ENCODE measurements around the gene SCAPER. TPM values are rescaled to one million over a fixed set of nuclear protein-coding genes. Genes with fewer than 3 reads are reported as not detected.
"Not testable (repeated sequence)": the region's sequence is repeated elsewhere in the genome, so short reads cannot be mapped to it uniquely, and the experiment has no call there.

Gene SCAPER
- polyA plus RNA-seq, 1 experiment: 5.4 TPM

GRCh38 chr15:76898102-76898501 is 7.0 kb downstream of the SCAPER start:
- CTCF ChIA-PET: no interaction called here

DNA sequence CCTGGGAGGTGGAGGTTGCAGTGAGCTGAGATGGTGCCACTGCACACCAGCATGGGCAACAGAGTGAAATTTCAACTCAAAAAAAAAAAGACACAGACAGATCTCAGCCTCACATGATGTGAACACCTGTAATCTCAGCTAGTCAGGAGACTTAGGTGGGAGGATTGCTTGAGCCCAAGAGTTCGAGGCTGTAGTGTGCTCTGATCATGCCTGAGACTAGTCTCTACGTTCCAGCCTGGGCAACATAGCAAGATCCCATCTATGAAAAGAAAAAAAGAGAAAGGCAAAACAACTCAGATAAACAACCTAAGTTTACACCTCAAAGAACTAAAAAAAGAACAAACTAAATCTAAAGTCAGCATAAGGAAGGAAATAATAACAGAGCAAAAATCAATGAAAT is 11.0 kb downstream of the SCAPER start:
- no peak overlapping the region for H3K4me3 ChIP-seq (ENCODE audit: low read depth, low read length)
- no peak for DNase-seq (ENCODE audit: low read depth, low spot score)
- no peak overlapping the region for H3K27ac ChIP-seq (ENCODE audit: low read depth, low read length)
- CTCF ChIA-PET: no interaction called here
- H3K27me3 ChIP-seq (ENCODE audit: control insufficient read depth, insufficient read depth, low read length): no peaks in the 10 kb centered on the region
- no peak for TF ChIP-seq CTCF (IDR thresholded peaks at IDR 0.05; ENCODE audit: low read depth, low read length)
- H3K9me3 ChIP-seq (ENCODE audit: control insufficient read depth, insufficient read depth, low read length): no peaks in the 10 kb centered on the region; the same call in 1 of the 2 replicates
- POLR2A ChIA-PET: no interaction called here

More at GRCh38 chr15:76898102-76898501, 7.0 kb downstream of the SCAPER start:
- H3K9me3 ChIP-seq (ENCODE audit: control insufficient read depth, insufficient read depth, low read length): no peaks in the 10 kb centered on the region; the same call in 1 of the 2 replicates
- DNase-seq (ENCODE audit: low read depth, low spot score): no peak
- H3K4me3 ChIP-seq (ENCODE audit: low read depth, low read length): no peak overlapping the region
- TF ChIP-seq CTCF (IDR thresholded peaks at IDR 0.05; ENCODE audit: low read depth, low read length): no peak
- no peak overlapping the region for H3K27ac ChIP-seq (ENCODE audit: low read depth, low read length)
- POLR2A ChIA-PET: no interaction called here
- H3K27me3 ChIP-seq (ENCODE audit: control insufficient read depth, insufficient read depth, low read length): no peaks in the 10 kb centered on the region

GRCh38 chr15:76892836-76893235 is 12.3 kb downstream of the SCAPER start:
- H3K27ac ChIP-seq (ENCODE audit: low read depth, low read length); POLR2A ChIA-PET; H3K9me3 ChIP-seq (ENCODE audit: control insufficient read depth, insufficient read depth, low read length); CTCF ChIA-PET; H3K4me3 ChIP-seq (ENCODE audit: low read depth, low read length); DNase-seq (ENCODE audit: low read depth, low spot score); H3K27me3 ChIP-seq (ENCODE audit: control insufficient read depth, insufficient read depth, low read length): not testable (repeated sequence)

DNA sequence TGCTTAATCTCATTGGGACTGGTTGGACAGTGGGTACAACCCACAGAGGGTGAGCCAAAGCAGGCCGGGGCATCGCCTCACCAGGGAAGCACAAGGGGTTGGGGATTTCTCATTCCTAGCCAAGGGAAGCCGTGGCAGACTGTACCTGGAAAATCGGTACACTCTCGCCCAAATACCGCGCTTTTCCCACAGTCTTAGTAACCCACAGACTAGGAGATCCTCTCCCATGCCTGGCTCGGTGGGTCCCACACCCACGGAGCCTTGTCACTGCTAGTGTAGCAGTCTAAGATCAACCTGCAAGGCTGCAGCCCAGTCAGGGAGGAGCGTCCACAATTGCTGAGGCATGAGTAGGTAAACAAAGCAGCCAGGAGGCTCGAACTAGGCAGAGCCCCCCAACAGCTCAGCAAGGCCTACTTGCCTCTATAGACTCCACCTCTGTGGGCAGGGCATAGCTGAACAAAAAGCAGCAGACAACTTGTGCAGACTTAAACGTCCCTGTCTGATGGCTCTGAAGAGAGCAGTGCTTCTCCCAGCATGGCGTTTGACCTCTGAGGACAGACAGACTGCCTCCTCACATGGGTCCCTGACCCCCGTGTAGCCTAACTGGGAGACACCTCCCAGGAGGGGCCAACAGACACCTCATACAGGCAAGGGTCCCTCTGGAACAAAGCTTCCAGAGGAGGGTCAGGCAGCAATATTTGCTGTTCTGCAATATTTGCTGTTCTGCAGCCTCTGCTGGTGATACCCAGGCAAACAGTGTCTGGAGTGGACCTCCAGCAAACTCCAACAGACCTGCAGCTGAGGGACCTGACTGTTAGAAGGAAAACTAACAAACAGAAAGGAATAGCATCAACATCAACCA is 17.6 kb downstream of the SCAPER start:
- POLR2A ChIA-PET; H3K27me3 ChIP-seq (ENCODE audit: control insufficient read depth, insufficient read depth, low read length); H3K27ac ChIP-seq (ENCODE audit: low read depth, low read length); H3K4me3 ChIP-seq (ENCODE audit: low read depth, low read length); H3K9me3 ChIP-seq (ENCODE audit: control insufficient read depth, insufficient read depth, low read length); CTCF ChIA-PET; DNase-seq (ENCODE audit: low read depth, low spot score): not testable (repeated sequence)

DNA sequence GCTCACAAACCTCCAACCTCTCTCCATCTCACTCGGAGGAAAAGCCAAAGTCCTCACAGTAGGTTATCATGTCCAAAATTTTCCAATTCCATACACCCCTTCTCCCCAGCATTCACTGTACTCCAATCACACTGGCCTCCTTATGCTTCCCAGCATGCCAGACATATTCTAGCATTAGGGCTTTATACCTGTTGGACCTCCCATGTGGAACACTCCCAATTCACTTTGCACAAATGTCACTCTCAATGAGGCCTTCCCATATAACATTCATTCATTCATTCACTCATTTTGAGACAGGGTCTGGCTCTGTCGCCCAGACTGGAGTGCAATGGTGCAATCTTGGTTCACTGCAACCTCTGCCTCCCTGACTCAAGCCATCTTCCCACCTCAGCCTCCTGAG is 19.9 kb downstream of the SCAPER start:
- H3K27ac ChIP-seq (ENCODE audit: low read depth, low read length): no peak overlapping the region

More for the DNA sequence above, 19.9 kb downstream of the SCAPER start:
- no peak for DNase-seq (ENCODE audit: low read depth, low spot score)
- Histone ChIP-seq H3K9me3 (ENCODE audit: control insufficient read depth, insufficient read depth, low read length) (no peaks in the 10 kb centered on the region), H3K4me3 (ENCODE audit: low read depth, low read length) (no peak overlapping the region), H3K27me3 (ENCODE audit: control insufficient read depth, insufficient read depth, low read length) (no peaks in the 10 kb centered on the region)
- CTCF ChIA-PET: no interaction called here
- POLR2A ChIA-PET: no interaction called here
- TF ChIP-seq CTCF (IDR thresholded peaks at IDR 0.05; ENCODE audit: low read depth, low read length): no peak
